ENCODE results near the gene EPN1.

GRCh38 chr19:55694241-55694655 lies 19.2 kb downstream of the EPN1 start:
- TF ChIP-seq CTCF (IDR thresholded peaks at IDR 0.05; ENCODE audit: low read depth, low read length): no peak
- no peak for TF ChIP-seq POLR2A (IDR thresholded peaks at IDR 0.05; ENCODE audit: extremely low read depth, insufficient read length)
- TF ChIP-seq MYC (IDR thresholded peaks at IDR 0.05; ENCODE audit: low read depth, low read length): no peak

Data from NB4 (cell line).